ENCODE measurements around the gene PLXNB2. TPM values are rescaled to one million over a fixed set of nuclear protein-coding genes. Genes with fewer than 3 reads are reported as not detected.

PLXNB2 gene
- total and polyA plus RNA-seq, 4 donors: 123 to 310 (median 173) TPM

GRCh38 chr22:50320671-50321325 lies 13.4 kb upstream of the PLXNB2 start:
- DNase-seq: no peak
- TF ChIP-seq CTCF (IDR thresholded peaks at IDR 0.05; ENCODE audit: control extremely low read depth, extremely low read depth): no peak
- Histone ChIP-seq H3K27me3 (ENCODE audit: control insufficient read depth in 3 of 3, insufficient read depth in 3 of 3, low read length in 2 of 3) (no peaks in the 10 kb centered on the region), H3K27ac (ENCODE audit: low read depth in 1 of 2, low read length in 1 of 2) (no peak overlapping the region), H3K4me3 (no peak overlapping the region), H3K9ac (ENCODE audit: insufficient read depth in 1 of 2, low read length in 2 of 2) (no peak overlapping the region), H3K36me3 (ENCODE audit: control insufficient read depth in 4 of 4, insufficient read depth in 4 of 4, low read length in 4 of 4) (peaks cover 0 to 2% (median 0%) of the 10 kb centered on the region in 4 donors), H3K9me3 (ENCODE audit: control insufficient read depth in 4 of 4, insufficient read depth in 3 of 4, low read length in 3 of 4) (no peaks in the 10 kb centered on the region), H3K4me1 (ENCODE audit: control insufficient read depth in 5 of 5, insufficient read depth in 5 of 5, low read length in 5 of 5) (peaks cover 0 to 1% (median 0%) of the 10 kb centered on the region in 5 donors)
- ATAC-seq (ENCODE audit: insufficient read depth, low FRiP score): no peak
- 86 to 89% methylated on average over 10 of the region's 10 CpGs for WGBS, 2 donors

- H3K9me3 ChIP-seq (ENCODE audit: control insufficient read depth in 4 of 4, insufficient read depth in 3 of 4, low read length in 3 of 4): no peaks in the 10 kb centered on the region
- H3K36me3 ChIP-seq (ENCODE audit: control insufficient read depth in 4 of 4, insufficient read depth in 4 of 4, low read length in 4 of 4): peaks cover 0 to 2% (median 0%) of the 10 kb centered on the region in 4 donors
- no peak overlapping the region for H3K4me3 ChIP-seq
- no peak overlapping the region for H3K27ac ChIP-seq (ENCODE audit: low read depth in 1 of 2, low read length in 1 of 2)
- no peak overlapping the region for H3K9ac ChIP-seq (ENCODE audit: insufficient read depth in 1 of 2, low read length in 2 of 2)
- WGBS, 2 donors: 87% methylated on average over 8 of the region's 8 CpGs
- H3K4me1 ChIP-seq (ENCODE audit: control insufficient read depth in 5 of 5, insufficient read depth in 5 of 5, low read length in 5 of 5): peaks cover 0 to under 1% (median 0%) of the 10 kb centered on the region in 5 donors
- H3K27me3 ChIP-seq (ENCODE audit: control insufficient read depth in 3 of 3, insufficient read depth in 3 of 3, low read length in 2 of 3): no peaks in the 10 kb centered on the region
- DNase-seq (no peak), ATAC-seq (ENCODE audit: insufficient read depth, low FRiP score) (no peak)
- no peak for TF ChIP-seq CTCF (IDR thresholded peaks at IDR 0.05; ENCODE audit: control extremely low read depth, extremely low read depth)
Observed at GRCh38 chr22:50320116-50320515, 12.7 kb upstream of the PLXNB2 start.

- no peaks in the 10 kb centered on the region for H3K9me3 ChIP-seq (ENCODE audit: control insufficient read depth in 4 of 4, insufficient read depth in 3 of 4, low read length in 3 of 4)
- H3K4me3 ChIP-seq: no peak overlapping the region
- no peak overlapping the region for H3K9ac ChIP-seq (ENCODE audit: insufficient read depth in 1 of 2, low read length in 2 of 2)
- no peak for TF ChIP-seq CTCF (IDR thresholded peaks at IDR 0.05; ENCODE audit: control extremely low read depth, extremely low read depth)
- DNase-seq: no peak
- peaks cover 0 to 6% (median 0%) of the 10 kb centered on the region in 5 donors for H3K4me1 ChIP-seq (ENCODE audit: control insufficient read depth in 5 of 5, insufficient read depth in 5 of 5, low read length in 5 of 5)
- no peak for ATAC-seq (ENCODE audit: insufficient read depth, low FRiP score)
- no peaks in the 10 kb centered on the region for H3K27me3 ChIP-seq (ENCODE audit: control insufficient read depth in 3 of 3, insufficient read depth in 3 of 3, low read length in 2 of 3)
- no peak overlapping the region for H3K27ac ChIP-seq (ENCODE audit: low read depth in 1 of 2, low read length in 1 of 2)
- H3K36me3 ChIP-seq (ENCODE audit: control insufficient read depth in 4 of 4, insufficient read depth in 4 of 4, low read length in 4 of 4): peaks cover 0 to 2% (median 0%) of the 10 kb centered on the region in 4 donors
- 95 to 98% methylated on average over 15 of the region's 15 CpGs for WGBS, 2 donors
Observed at GRCh38 chr22:50319503-50319951, 12.1 kb upstream of the PLXNB2 start.
